Measurements from ENCODE around the gene PCSK5. TPM values are rescaled to one million over a fixed set of nuclear protein-coding genes. Genes with fewer than 3 reads are reported as not detected.

PCSK5 gene
- total RNA-seq, 1 experiment from 2014 or later: 7.5 TPM

DNA sequence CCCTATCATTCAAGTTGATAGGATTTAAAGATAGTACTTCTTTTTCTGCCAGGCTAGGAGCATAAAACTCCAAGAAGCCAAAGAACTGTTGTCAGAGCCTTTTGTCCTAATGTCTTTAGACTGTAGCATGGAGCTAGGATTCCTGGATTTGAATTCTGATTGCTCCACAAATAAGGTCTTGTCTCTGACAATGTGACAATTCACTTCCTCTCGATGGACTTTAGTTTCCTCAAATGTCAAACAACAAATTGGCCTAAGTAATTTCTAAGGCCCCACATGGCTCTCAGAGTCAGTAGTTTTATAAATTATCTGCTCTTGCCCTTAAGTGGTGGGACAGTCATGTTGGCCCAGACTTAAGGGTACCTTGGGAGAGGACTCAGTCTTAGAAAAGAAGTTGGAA is 467.1 kb downstream of the PCSK5 start:
- Histone ChIP-seq H3K56ac (ENCODE audit: insufficient read length, low read depth, low read length) (no peak overlapping the region), H3K23ac (ENCODE audit: insufficient read length, low read depth, low read length) (no peak overlapping the region), H3K4ac (ENCODE audit: low read depth, low read length) (no peak overlapping the region), H3K79me2 (ENCODE audit: insufficient read depth, low read length) (no peaks in the 10 kb centered on the region), H3K27me3 (ENCODE audit: insufficient read depth, low read length) (no peaks in the 10 kb centered on the region), H3K14ac (ENCODE audit: insufficient read depth, low read length) (no peak overlapping the region), H3K23me2 (ENCODE audit: insufficient read length, low read depth, low read length, poor library complexity, severe bottlenecking) (no peaks in the 10 kb centered on the region), H2AFZ (ENCODE audit: low read length) (no peak overlapping the region), H2BK12ac (ENCODE audit: insufficient read length, low read depth, low read length) (no peak overlapping the region), H3T11ph (ENCODE audit: low read length) (no peak overlapping the region), H2BK15ac (ENCODE audit: low read depth, low read length) (no peak overlapping the region), H3K4me1 (ENCODE audit: insufficient read depth, low read length) (no peaks in the 10 kb centered on the region), H2BK120ac (ENCODE audit: low read depth, low read length, poor library complexity, severe bottlenecking) (no peak overlapping the region), H2AK5ac (ENCODE audit: insufficient read length, low read length) (no peak overlapping the region), H4K20me1 (ENCODE audit: control insufficient read depth, insufficient read depth, insufficient read length) (no peaks in the 10 kb centered on the region), H4K5ac (ENCODE audit: insufficient read length, low read depth, low read length) (no peak overlapping the region), H3K79me1 (ENCODE audit: insufficient read depth, low read depth, low read length, poor library complexity, severe bottlenecking) (no peaks in the 10 kb centered on the region), H3K18ac (ENCODE audit: insufficient read length, low read depth, low read length) (no peak overlapping the region), H2BK20ac (ENCODE audit: low read depth, low read length, poor library complexity, severe bottlenecking) (no peak overlapping the region), H4K91ac (ENCODE audit: insufficient read length, low read depth, low read length) (no peak overlapping the region), H2BK5ac (ENCODE audit: insufficient read length, low read length) (no peak overlapping the region), H3K9me3 (ENCODE audit: control insufficient read depth, low read depth, low read length) (no peaks in the 10 kb centered on the region), H3K4me2 (ENCODE audit: insufficient read depth, insufficient read length, low read length) (no peak overlapping the region), H3K9ac (ENCODE audit: extremely low read depth, insufficient read length, low read length) (no peak overlapping the region), H3K27ac (ENCODE audit: insufficient read length, low read depth, low read length) (no peak overlapping the region), H4K8ac (replicated peaks; ENCODE audit: insufficient read length, low read depth, low read length) (no peak overlapping the region)
- DNase-seq: no peak
- no CpG with 5 or more reads among the region's 1 CpG for WGBS (ENCODE audit: extremely low coverage, insufficient read length, low lambda C conversion rate)
- no peak overlapping the region for H3K4me3 Mint-ChIP-seq
- H3K27me3 Mint-ChIP-seq (ENCODE audit: low read depth): no peaks in the 10 kb centered on the region
- H3K9me3 Mint-ChIP-seq: no peaks in the 10 kb centered on the region
- no peaks in the 10 kb centered on the region for H3K36me3 Mint-ChIP-seq (ENCODE audit: insufficient read depth in 1 of 3, low read depth in 3 of 3)
- H3K4me1 Mint-ChIP-seq: no peaks in the 10 kb centered on the region
- TF ChIP-seq, protein P1, sequence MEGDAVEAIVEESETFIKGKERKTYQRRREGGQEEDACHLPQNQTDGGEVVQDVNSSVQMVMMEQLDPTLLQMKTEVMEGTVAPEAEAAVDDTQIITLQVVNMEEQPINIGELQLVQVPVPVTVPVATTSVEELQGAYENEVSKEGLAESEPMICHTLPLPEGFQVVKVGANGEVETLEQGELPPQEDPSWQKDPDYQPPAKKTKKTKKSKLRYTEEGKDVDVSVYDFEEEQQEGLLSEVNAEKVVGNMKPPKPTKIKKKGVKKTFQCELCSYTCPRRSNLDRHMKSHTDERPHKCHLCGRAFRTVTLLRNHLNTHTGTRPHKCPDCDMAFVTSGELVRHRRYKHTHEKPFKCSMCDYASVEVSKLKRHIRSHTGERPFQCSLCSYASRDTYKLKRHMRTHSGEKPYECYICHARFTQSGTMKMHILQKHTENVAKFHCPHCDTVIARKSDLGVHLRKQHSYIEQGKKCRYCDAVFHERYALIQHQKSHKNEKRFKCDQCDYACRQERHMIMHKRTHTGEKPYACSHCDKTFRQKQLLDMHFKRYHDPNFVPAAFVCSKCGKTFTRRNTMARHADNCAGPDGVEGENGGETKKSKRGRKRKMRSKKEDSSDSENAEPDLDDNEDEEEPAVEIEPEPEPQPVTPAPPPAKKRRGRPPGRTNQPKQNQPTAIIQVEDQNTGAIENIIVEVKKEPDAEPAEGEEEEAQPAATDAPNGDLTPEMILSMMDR (conservative IDR thresholded peaks at IDR 0.05): no peak
- no peak overlapping the region for H3K27ac Mint-ChIP-seq

Measured in H9 (cell line).